ENCODE results near the gene PCBP2.
A peak's percentile ranks its signal among the peaks of the same experiment; 100 is the strongest.
"Not testable (repeated sequence)": the region's sequence is repeated elsewhere in the genome, so short reads cannot be mapped to it uniquely, and the experiment has no call there.

PCBP2 gene

GRCh38 chr12:53474077-53474476 is 22.2 kb downstream of the PCBP2 start:
- ATAC-seq = no peak

GRCh38 chr12:53474819-53475218 is 22.9 kb downstream of the PCBP2 start:
- no peak for ATAC-seq

GRCh38 chr12:53476769-53477209 is 24.9 kb downstream of the PCBP2 start:
- ATAC-seq = peak; percentile 27 to 42

- peak in 1 of 2 donors; percentile 33 for ATAC-seq
Measured at GRCh38 chr12:53478865-53479264, 27.0 kb downstream of the PCBP2 start.

- ATAC-seq = no peak
Measured at GRCh38 chr12:53479331-53479730, 27.4 kb downstream of the PCBP2 start.

- ATAC-seq = no peak
Measured at GRCh38 chr12:53480491-53481442, 28.9 kb downstream of the PCBP2 start.

- not testable (repeated sequence) for ATAC-seq
Measured at GRCh38 chr12:53481458-53481857, 29.6 kb downstream of the PCBP2 start.

GRCh38 chr12:53481939-53482586 is 30.2 kb downstream of the PCBP2 start:
- peak in 1 of 2 donors; percentile 30 for ATAC-seq

GRCh38 chr12:53482626-53483168 is 30.8 kb downstream of the PCBP2 start:
- no peak for ATAC-seq

- ATAC-seq = no peak
Measured at GRCh38 chr12:53483225-53483978, 31.5 kb downstream of the PCBP2 start.

- no peak for ATAC-seq
Measured at GRCh38 chr12:53483979-53484377, 32.1 kb downstream of the PCBP2 start.

GRCh38 chr12:53484686-53485575 is 33.0 kb downstream of the PCBP2 start:
- ATAC-seq = no peak

GRCh38 chr12:53485955-53486735 is 34.2 kb downstream of the PCBP2 start:
- no peak for ATAC-seq

- ATAC-seq = no peak
Measured at GRCh38 chr12:53486736-53487487, 35.0 kb downstream of the PCBP2 start.

- no peak for ATAC-seq
Measured at GRCh38 chr12:53489242-53489864, 37.5 kb downstream of the PCBP2 start.

GRCh38 chr12:53492188-53492587 is 40.3 kb downstream of the PCBP2 start:
- ATAC-seq = no peak

GRCh38 chr12:53492830-53493609 is 41.1 kb downstream of the PCBP2 start:
- peak; percentile 95 for ATAC-seq

GRCh38 chr12:53493610-53494391 is 41.9 kb downstream of the PCBP2 start:
- no peak for ATAC-seq
